Heart left ventricle (tissue), 13 donors: Measurements from ENCODE around the gene OSBP2.

Experiments
- CTCF ChIP-seq, 12 donors: fragments of 200-600 bp; sonication (generic) in 4 of 12; IDR thresholded peaks; one replicate each; pipeline versions ENCODE4 v1.5.0 to v1.8.0; 2018 to 2022; ENCODE audit warnings: antibody characterized with exemption in 12 of 12, mild to moderate bottlenecking in 5 of 12
- POLR2A ChIP-seq, 2 donors: fragments of 450-650 bp; IDR thresholded peaks; one replicate each; pipeline ENCODE4 v1.6.1; 2017; ENCODE audit warnings: antibody characterized with exemption in 2 of 2, mild to moderate bottlenecking in 2 of 2, moderate library complexity in 2 of 2
- donor health status: ischemic (EF 13 %, LVEDD 7.1; RV severe dilation, severe dysfunction).
- donor health status: DM: no; HTN: yes; CAD: no.
- donor health status: DM: no; HTN: no; CAD: no.
- donor health status: ischemic (EF 25% LVEDD 6.9; RV normal size, moderate dysfunction).
- donor health status: ischemic (EF 25% LVEDD 5.7; RV mildly dilated, moderate dysfunction).
- donor health status: ischemic (EF 35%, LVEDD 5.7; RV mildly dilated, moderate dysfunction).
- donor health status: nonischemic (EF 11% LVEDD 7.7; RV severe dilation, severe dysfunction).
- donor health status: DM: yes; HTN: yes; CAD: no.
- donor health status: PGD.
- donor health status: ischemic (EF 29% LVEDD 5.4; RV normal size, mild dysfunction).
- donor health status: nonischemic (EF 23%, LVEDD 6.1; RV moderate dilation, normal function).

DNA sequence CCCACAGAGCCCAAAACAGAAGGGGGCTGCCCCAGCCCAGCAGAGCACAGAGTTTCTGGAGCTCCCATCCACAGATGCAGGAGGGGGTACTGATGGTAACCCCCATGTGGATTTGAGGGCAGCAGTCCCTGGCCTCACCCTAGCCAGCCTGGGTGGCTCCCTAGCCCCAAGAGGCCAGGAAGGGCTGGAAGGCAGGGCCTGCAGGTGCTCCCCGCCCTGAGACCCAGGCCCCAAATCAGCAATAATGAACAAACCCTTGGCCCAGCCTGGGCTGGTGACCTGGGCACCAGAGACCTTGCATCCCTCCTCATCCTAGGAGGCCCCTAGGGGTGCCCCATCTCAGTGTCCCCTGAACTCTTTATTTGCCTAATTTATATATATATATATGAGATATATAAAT, 212.3 kb downstream of the OSBP2 start:
- TF ChIP-seq CTCF (IDR thresholded peaks at IDR 0.05) (no peak), POLR2A (IDR thresholded peaks at IDR 0.05) (no peak)
